ENCODE results near the gene SLC9A9.

SLC9A9 gene

DNA sequence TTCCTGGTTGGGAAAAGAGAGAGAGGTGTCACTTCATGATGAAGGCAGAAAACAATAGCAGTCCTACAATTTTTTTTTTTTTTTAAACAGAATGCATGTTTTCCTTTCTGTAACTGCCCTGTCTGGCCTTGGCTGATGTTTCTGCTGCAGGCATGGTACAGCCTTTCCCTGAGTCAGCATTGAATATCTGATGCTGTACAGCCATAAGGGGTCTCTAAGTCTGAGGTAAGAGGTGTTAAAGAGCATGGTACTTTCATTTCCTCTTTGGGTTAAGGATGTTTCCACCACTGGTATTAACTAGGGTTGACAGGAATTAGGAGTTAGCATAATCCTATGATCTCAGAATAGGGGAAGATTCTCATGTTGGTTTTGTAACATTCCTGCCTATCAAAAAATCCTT lies 581.3 kb downstream of the SLC9A9 start:
- DNase-seq, result no peak

DNA sequence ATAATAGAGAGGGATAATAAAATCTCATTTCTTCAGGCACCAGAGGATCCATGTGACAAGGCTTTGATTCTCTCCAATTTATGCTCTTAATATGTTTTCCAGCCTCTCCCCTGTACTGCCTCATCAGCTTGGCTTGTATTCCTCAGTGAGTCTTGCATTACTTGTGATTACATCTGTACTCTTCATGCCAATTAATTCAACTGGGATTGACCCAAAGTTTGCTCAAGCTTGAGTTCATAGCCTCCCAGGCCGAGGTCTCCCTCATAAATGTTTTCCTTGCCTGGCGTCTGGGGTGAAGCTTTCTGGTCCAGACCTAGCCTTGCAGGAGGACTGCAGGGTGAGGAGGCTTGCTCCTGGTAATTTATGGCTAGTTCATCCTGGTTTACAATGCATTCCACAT lies 581.8 kb downstream of the SLC9A9 start:
- DNase-seq, result no peak

GRCh38 chr3:143265501-143266070 lies 582.7 kb downstream of the SLC9A9 start:
- DNase-seq, result no peak

DNA sequence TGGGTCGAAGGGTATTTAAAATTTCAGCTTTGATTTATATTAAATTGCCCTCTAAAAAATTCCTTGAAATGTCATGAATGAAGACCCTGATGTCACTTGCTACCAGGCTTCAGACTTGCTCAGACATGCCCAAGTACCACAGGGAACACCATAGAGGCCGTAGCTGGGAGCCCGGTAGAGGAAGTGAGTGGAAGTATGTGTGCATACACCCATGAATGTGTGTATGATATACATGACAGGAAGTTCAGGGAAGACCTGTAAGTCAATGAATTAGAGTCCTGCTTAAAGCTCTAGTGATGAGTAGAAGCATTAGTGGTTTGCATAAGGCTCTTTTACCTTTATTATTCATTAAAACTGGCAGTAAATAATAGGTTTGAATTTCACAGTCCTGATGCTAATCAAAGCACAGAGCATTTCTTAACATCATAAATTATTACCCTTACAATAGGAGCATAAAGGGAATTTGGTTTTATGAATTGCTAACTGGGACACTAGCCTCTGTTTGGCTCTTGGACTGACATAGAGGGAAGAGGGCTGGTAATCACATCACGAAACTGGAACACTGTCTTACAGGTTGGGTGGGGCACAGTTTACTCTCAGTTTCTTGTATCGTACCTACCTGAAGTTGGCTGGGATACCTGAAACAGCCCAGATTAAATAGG lies 584.3 kb downstream of the SLC9A9 start:
- no peak for DNase-seq

DNA sequence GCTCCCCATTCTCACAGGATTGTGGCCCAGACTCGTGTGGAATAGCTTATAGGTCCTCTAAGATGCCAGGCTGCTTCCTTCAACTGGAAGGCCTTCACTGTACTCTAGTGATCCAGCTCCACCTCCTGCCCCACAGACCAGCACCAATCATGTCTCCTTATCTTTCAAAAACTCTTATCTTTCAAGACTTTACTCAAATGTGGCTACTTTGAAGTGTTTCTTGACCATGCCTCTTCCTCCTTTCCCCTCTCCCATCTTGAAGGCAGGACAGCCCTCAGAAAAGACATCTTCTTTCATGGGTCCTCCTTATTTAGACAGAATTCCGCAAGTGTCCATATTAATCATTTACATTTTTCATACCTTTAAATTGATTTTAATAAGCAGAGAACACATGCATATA lies 586.4 kb downstream of the SLC9A9 start:
- DNase-seq, result no peak

GRCh38 chr3:143258692-143259091 lies 589.6 kb downstream of the SLC9A9 start:
- no peak for DNase-seq

DNA sequence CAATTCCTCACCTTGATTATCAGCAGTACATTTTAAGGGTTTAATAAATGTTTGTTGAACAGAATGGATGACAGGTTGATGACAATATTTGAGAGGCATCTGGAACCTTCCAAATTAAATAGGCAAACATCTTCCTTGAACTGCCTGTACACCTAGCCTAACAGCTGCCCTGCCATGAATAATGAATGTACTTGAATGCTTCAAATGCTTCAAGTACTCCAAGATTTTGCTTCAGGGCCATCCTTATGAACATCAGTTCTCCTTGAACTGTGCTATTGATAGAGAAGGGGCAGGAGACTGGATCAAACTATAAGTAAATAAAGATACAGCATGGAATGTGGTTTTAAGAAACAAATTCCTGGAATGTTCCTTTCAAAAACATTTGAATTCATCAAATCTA lies 591.9 kb downstream of the SLC9A9 start:
- DNase-seq, result no peak

GRCh38 chr3:143255739-143256138 lies 592.5 kb downstream of the SLC9A9 start:
- DNase-seq, result no peak

- DNase-seq, result peak; percentile 44
Observed at GRCh38 chr3:143252931-143253330, 595.3 kb downstream of the SLC9A9 start.

GRCh38 chr3:143249014-143249413 lies 599.3 kb downstream of the SLC9A9 start:
- DNase-seq, result no peak

DNA sequence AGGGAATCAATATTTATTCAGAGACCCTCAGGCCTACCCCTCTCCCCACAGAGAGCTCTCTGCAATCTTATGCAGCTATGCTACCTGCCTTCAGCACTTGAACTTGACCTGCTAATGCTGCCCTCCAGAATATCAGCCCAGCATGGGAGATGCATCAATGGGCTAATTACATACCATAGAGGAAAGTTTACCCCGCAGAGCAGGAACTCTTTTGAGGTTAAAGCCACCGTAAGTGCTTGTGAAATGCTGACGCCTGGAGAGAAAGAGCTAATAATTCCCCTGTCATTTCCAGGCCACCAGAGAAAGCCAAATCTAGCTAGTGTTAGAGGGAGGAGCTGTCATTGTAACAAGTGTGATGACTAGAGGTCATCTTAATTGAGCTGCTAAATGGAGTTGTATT lies 601.2 kb downstream of the SLC9A9 start:
- no peak for DNase-seq

GRCh38 chr3:143245692-143246091 lies 602.6 kb downstream of the SLC9A9 start:
- DNase-seq, result no peak

GRCh38 chr3:143244516-143245063 lies 603.7 kb downstream of the SLC9A9 start:
- no peak for DNase-seq

DNA sequence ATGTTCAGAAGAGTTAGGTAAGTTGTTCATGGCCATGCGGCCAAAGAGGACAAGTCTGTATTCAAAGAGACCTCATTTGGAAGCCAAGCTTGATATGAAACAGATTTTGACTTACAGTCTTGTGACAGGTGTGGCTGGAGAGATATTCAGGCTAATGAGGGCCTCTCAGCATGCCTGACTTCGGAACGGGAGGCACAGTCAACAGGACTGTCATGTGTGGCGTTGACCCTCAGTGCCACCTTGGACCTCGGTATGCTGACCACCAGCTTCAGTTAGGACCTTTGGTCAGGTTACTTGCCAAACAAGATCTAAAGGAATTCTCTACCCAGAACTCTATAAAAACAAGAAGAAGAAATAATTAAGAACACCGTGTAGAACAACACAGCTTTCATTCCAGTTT lies 604.6 kb downstream of the SLC9A9 start:
- DNase-seq, result no peak

DNA sequence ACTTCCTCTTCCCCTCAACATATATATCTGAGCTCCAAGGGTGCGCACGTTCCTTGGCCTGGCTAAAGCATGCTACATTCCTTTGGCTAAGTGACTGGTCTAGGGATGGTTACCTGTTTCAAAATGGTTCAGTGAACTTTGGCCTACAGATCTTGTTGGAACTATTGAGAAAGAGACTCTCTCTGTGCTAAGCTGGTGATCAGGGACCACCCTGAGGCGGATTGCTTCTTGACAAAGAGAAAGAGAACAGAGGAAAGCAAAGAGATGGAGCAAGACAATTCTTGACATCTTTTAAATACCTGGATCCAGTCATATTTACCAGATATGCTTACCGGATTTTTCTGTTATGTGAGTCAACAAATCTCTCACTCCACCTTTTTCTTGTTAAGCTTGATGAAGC lies 605.6 kb downstream of the SLC9A9 start:
- DNase-seq, result no peak

DNA sequence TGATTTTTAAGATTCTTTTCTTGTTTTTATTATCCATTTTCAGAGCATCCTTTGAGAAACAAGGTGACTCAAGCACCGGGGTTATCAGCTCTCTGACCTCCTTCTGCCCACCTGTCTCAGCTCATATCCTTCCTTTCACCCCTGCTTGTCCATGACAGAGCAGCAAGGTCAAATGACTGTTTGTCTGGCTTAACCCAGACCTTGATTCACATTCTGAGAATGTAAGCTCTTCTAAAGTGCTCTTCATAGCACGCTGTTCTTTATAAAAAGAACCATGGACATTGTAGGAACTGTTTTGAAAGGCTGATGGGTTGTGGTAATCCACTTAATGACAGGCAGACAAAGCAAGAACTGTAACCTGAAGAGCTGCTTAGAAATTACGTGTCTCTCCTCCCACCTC lies 606.2 kb downstream of the SLC9A9 start:
- DNase-seq, result no peak

DNA sequence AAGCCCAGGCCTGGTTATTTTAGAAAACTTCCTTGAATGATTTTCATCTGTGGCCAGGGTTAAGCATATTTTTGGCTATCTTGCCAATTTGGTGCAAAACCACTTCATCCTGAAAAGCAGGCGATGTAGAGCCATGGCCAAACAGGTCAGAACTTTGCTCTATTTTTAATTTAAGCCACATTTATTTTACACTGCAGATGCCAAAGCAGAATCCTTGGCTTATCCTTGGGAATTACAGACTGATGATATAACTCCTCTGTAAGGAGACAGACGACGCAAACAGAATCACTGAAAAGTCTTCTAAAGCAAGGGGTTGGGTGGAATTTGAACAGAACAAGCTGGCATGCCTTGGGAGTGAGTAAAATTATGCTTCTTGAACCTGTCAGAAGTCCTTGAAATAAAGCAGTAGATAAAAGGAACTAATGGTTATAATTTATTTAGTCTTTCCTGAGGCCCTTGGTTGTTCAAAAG lies 606.8 kb downstream of the SLC9A9 start:
- DNase-seq, result peak; percentile 31

DNA sequence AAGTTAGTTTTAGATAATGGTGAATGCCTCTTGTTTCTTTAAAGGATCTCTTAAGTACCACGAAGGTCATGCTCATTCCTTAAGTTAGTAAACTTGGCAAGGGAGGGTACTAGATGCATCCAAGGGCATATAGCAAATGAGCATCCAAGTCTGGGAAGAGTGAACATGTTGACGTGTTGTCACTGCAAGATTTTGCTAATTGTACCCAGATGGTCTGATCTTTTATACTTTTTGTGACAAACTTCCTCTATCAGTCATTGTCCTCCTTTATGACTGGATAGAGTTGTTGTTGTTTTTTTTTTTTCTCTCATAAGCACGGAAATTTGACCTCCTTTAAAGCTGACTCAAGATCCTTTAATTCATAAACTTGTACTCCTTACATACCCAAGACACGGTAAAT lies 607.4 kb downstream of the SLC9A9 start:
- DNase-seq, result no peak

- DNase-seq, result peak; percentile 78
Observed at GRCh38 chr3:143239031-143239430, 609.2 kb downstream of the SLC9A9 start.

DNA sequence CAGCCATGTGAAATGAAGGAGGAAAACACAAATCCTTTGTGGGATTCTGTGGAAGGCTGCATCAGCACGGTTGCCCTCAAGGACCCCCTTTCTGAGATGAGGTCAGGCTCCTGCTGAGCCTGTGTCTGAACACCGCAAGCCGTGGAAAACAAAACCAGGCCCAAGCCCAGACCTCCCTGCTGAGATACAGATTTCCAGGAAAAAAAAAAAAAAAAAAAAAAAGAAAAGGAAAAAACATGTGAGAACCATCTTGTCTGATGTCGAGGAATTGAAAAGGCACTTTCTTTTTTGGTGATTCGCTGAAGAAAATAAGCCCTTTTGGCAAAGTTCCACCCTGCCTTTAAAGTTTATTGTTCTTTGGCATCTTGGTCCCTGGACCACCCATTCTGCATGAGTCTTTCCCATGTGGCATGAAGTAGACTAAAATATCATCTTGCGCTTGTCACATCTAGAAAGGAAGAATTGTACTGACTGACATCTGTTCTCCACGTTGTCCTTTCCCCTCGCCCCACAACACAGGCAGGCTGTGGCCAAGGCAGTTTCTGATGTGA lies 611.1 kb downstream of the SLC9A9 start:
- peak; percentile 61 for DNase-seq

- no peak for DNase-seq
Observed at GRCh38 chr3:143236226-143236964, 611.9 kb downstream of the SLC9A9 start.

DNA sequence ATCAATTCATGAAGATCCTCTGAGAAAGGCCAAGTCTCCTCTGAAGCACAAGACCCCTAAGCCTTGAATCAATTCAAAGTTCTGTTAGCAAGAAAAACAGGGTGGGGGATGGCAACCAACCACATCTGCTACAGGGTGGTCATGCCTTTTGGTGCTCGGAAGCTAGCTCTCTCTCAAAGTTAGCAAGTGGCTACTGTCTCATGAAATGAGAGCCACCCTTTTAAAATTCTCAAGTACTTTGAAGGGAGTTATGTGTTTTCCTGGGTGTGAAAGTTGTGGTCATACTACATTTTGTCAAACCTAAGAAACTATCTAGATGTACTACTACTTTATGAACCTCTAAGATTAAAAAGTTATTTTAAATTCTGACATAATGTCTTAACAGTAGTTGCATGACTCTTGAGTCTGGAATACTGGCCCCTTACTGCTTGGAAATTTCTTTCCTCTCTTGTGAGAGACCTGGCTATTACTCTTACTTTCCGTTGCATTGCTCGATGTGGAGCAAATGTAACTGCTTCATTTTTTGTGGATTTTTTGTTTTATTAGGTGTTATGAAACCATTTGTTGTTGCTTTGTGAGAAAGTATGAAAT lies 612.6 kb downstream of the SLC9A9 start:
- DNase-seq, result no peak

GRCh38 chr3:143234526-143234925 lies 613.7 kb downstream of the SLC9A9 start:
- peak; percentile 49 for DNase-seq
